GM21447 (cell line): Measurements from ENCODE around the gene SUMF2.
"Not testable (repeated sequence)": the region's sequence is repeated elsewhere in the genome, so short reads cannot be mapped to it uniquely, and the experiment has no call there.

Experiments used
- ATAC-seq: cut with Tn5 transposase; IDR thresholded peaks from one replicate; pipeline ENCODE4 v1.9.1; 2021; ENCODE audit not compliant: unreplicated experiment

SUMF2 gene

DNA sequence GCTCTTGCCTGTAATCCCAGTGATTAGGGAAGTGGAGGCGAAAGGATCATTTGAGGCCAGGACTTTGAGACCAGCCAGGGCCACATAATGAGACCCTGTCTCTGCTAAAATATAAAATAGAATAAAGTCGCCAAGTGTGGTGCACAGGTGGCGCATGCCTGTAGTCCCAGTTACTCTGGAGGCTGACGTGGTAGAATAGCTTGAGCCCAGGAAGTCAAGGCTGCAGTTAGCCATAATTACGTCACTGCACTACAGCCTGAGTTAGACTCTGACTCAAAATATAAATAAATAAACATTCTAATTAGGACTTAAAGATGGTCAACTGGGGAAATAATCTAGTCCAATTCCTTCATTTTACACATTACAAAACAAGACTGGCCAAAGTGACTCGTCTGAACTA lies 41.4 kb downstream of the SUMF2 start:
- ATAC-seq = no peak

DNA sequence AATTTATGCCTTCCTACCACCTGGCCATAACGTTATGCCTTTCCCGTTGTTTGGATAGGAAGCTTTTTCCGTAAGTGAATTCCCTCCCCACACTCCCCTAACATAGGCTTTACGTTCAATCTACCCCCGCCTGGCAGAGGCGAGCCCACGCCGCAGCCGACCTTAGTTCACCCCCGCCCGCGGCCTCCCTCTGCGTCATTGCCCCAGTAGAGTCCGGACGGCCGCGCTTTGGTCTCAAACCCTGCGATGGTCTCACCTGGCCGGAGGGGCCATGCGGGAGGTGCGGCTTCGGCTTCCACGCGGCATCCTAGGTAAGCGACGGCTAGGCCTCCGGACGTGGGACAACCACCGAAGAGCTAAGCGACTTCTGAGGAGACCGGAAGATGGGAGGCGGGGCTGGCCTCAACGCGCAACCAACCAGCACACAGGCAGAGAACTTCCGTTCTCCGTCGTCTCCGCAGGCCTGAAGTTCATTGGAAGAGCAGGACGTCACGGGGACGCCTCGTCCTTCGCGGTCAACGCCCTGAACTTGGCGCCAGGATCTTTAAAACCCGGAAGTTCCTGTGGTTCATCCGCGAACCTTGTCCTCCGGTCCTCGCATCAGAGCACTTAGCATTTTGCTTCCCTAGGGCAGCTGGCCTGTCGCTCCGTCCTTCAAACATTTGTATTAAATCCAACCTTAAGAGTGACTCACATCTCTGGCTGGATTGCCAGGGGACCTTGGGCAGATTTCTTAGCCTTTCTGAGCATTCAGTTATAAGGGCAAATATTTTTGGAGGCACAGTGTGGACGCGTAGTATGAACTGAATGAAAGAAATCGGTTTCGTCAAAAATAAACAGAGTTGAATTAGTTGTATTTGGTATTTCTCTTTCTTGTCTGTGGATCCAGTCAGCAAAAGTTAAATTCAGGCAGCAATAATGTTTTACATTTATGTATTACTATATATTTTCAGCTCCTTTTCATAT lies 42.3 kb downstream of the SUMF2 start, which contains the start of gene CHCHD2:
Gene CHCHD2 (minus strand): TSS at position 369 of the 966 bp plus-strand sequence. CDS start 63 bp downstream, at position 306.
- peak; percentile 99 for ATAC-seq

DNA sequence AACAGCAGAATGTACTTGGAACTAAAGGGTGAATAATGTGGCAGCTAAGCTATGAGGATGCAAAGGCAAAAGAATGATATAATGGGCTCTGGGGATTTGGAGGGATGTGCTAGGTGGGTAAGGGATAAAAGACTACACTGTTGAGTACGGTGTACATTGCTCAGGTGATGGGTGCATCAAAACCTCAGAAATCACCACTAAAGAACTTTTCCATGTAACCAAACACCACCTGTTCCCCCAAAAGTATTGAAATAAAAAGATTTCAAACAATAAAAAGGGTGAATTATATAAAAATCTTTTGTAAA lies 43.8 kb downstream of the SUMF2 start:
- no peak for ATAC-seq

DNA sequence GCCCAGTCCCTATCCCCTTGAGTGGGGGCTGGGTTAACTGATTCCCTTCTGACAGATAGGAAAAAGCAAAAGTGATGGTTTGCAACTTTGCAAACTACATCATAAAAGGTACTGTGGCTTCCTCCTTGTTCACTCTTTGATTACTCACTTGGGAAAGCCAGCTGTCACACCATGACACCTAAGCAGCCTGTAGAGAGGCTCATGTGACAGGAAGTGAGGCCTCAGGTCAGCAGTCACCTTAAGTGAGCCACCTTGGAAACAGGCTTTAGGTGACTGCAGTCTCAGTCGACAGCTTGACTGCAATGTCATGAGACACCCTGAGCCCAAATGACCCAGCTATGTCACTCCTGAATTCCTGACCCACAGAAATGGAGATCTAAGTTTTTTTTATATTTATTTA lies 46.5 kb downstream of the SUMF2 start:
- ATAC-seq = no peak

DNA sequence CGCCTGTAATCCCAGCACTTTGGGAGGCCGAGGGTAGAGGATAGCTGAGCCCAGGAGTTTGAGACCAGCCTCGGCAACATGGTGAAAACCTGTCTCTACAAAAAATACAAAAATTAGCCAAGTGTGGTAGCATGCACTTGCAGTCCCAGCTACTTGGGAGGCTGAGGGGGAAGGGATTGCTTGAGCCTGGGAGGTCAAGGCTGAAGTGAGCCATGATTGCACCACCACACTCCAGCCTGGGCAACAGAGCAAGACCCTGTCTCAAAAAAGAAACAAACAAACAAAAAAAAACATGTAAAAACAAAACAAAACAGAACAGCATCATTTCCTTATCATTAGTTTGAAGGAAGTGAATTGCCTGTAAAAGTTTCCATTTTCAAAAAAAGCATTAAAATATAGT lies 48.2 kb downstream of the SUMF2 start:
- not testable (repeated sequence) for ATAC-seq

DNA sequence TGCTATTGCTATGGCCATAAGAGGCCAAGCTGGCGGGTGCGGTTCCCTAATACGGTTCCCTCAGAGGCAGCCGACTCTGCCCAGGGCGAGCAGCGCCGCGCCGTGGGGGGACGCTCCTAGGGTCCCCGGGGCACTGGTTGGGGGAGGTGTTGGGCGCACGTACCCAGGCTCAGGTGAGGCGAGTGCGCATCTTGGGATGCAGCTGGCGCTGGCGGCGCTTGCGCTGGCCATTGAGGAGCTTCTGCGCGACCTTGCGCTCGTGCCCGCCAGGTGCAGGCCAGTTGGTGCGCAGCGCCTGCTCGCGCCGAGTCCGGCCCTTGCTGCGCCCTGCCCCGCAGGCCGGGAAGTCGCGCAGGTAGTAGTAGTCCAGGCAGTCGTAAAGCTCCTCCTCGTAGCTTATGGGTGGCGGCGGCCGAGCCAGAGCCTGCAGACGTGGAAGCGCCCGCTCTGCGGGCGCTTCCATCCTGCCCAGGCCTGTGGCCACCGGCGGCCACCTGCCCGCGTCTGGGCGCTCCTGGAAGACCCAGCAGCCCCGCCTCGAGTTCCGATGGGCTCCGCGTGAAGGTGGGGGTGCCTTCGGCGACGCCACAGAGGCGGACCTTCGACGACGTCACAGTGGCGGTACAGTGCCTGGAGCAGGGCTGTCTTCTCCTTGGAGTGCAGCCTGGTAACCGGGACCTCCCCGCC lies 51.9 kb downstream of the SUMF2 start, which contains the start of gene NUPR2:
Gene NUPR2 (minus strand): TSS at position 566 of the 687 bp plus-strand sequence. CDS start 103 bp downstream, at position 463.
- no peak for ATAC-seq

DNA sequence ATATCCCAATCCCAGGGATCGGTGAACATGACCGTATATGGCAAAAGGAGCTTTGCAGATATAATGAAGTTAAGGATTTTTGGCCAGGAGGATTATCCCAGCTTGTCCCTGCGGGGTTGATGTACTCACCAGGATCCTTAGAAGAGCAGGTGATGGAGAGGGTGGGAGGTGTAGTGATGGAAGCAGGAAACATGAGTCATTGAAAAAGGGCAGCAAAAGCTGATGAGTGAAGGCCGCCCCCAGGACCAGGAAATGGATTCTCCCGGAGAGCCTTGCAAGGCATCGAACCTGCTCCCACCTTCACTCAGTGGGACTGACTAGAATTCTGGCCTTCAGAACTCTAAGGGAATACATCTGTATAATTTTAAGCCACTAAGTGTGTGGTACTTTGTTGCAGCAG lies 57.4 kb downstream of the SUMF2 start:
- no peak for ATAC-seq

DNA sequence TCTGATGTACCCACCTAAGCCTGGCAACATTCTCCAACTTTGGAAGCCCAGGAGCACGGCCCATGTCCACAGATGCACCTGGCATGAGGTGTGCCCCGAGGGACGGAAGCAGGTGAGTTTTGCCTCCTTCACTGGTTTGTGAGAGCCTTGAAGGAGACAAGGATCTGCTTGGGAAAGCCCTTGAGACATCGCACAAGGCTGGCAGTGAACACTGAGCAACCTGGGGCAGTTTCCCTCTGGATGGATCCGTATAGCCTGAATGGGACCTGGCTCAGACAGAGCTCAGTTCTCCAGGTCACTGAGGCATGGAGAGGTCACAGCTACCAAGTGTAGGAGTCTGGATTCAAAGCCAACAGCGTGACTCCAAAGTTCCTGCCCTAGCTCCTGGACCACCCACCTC lies 60.9 kb downstream of the SUMF2 start:
- no peak for ATAC-seq

DNA sequence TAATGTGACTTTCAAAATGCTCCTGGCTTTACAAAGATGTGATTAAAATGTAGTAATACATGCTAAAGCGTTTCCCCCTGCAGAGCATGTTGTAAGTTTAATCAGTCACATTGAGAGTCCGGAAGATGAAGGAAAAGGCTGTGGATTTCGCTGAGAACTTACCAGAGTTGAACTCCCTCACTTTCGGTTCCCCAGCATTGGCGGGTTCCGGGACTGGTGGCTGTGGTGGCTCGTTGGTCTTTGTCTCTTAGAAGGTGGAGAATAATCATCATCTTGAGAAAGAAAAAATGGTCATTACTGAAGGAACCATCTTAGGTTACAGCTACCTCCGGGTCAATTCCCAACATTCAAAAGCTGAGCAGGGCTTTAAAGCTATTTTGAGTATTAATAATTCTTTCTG lies 61.7 kb downstream of the SUMF2 start:
- ATAC-seq = no peak

DNA sequence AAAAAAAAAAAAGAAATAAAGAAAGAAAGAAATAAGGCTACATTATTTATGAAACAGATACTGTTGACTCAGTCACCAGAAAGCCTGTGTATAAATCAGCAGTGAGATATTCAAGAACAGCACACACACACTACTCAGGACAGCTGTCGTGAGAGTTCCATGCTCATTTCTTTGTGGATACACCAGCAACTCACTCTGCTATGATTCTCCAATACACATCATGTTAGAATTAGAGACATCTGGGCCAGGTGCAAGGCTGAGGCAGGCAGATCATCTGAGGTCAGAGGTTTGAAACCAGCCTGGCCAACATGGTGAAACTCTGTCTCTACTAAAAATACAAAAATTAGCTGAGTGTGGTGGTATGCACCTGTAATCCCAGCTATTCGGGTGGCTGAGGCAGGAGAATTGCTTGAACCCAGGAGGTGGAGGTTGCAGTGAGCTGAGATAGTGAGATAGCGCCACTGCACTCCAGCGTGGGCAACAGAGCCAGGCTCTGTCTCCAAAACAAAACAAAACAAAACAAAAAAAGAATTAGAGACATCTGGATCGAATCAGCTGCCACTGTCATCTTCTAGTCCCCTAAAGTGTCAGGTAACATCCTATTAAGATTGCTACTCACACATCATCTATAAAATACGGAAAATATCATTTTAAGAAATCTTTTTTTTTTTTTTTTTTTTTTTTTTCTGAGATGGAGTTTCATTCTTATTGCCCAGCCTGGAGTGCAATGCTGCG lies 63.3 kb downstream of the SUMF2 start:
- no peak for ATAC-seq
